HEK293 (cell line): ENCODE data around the gene ZNF222.

Experiments used
- CTCF ChIA-PET: fragments of 350-600 bp; formaldehyde crosslinking; extraction: SDS; loops from one replicate; lab custom pipeline; 2021; ENCODE audit warnings: antibody characterized with exemption; lab: Yijun Ruan, JAX
- POLR2A ChIA-PET: fragments of 300-600 bp; formaldehyde crosslinking; extraction: SDS; loops from one replicate; lab custom pipeline; 2020; ENCODE audit warnings: antibody characterized with exemption, inconsistent platforms; lab: Yijun Ruan, JAX
- H3K27ac ChIP-seq: fragments of 200-500 bp; sonication (Bioruptor generic); 2 replicates; pipeline ENCODE4 v1.5.1; 2014; ENCODE audit warnings: low read depth, low read length, control low read depth, inconsistent platforms; ENCODE audit errors: extremely low read depth
- H3K36me3 ChIP-seq, 2 experiments: fragments of 200-500 bp in 1 of 2; sonication (Bioruptor generic) in 1 of 2; 1 replicate in 1 of 2; 2 replicates in 1 of 2; pipeline ENCODE4 v1.5.1; 2014 to 2017; ENCODE audit warnings: inconsistent platforms in 2 of 2, low read length in 2 of 2; ENCODE audit not compliant: control insufficient read depth in 2 of 2, insufficient read depth in 1 of 2
- H3K4me1 ChIP-seq: fragments of 200-500 bp; sonication (Bioruptor generic); 2 replicates; pipeline ENCODE4 v1.5.1; 2014; ENCODE audit warnings: mild to moderate bottlenecking, low read length, inconsistent platforms; ENCODE audit not compliant: control insufficient read depth, insufficient read depth
- H3K4me3 ChIP-seq: 2 replicates; pipeline ENCODE4 v1.5.1; 2011; ENCODE audit warnings: low read depth, mild to moderate bottlenecking, control low read depth, low read length, moderate library complexity
- H3K9me3 ChIP-seq: fragments of 200-500 bp; sonication (Bioruptor generic); 2 replicates; pipeline ENCODE4 v1.5.1; 2014; ENCODE audit warnings: low read depth, low read length, inconsistent platforms; ENCODE audit not compliant: control insufficient read depth, insufficient read depth
- EGR2 ChIP-seq: fragments of 450-650 bp; formaldehyde crosslinking; IDR thresholded peaks from 2 replicates; pipeline ENCODE4 v1.5.1; 2016; ENCODE audit warnings: low read depth, missing biosample characterization, missing genetic modification characterization
- IKZF3 ChIP-seq: fragments of 450-650 bp; IDR thresholded peaks from 2 replicates; pipeline ENCODE4 v1.5.0; 2018; ENCODE audit warnings: missing biosample characterization, mild to moderate bottlenecking, missing genetic modification characterization, moderate library complexity
- KLF9 ChIP-seq: fragments of 450-650 bp; formaldehyde crosslinking; IDR thresholded peaks from 2 replicates; pipeline ENCODE4 v1.5.1; 2016; ENCODE audit warnings: missing biosample characterization, missing genetic modification characterization, low read depth
- PRDM10 ChIP-seq: fragments of 450-650 bp; formaldehyde crosslinking; IDR thresholded peaks from 2 replicates; pipeline ENCODE4 v1.5.1; 2016; ENCODE audit warnings: missing biosample characterization, missing genetic modification characterization
- REST ChIP-seq: fragments of 450-650 bp; formaldehyde crosslinking; IDR thresholded peaks from 2 replicates; pipeline ENCODE4 v1.5.1; 2016; ENCODE audit warnings: missing biosample characterization, missing genetic modification characterization
- ZBTB11 ChIP-seq: fragments of 450-650 bp; formaldehyde crosslinking; conservative IDR thresholded peaks from 2 replicates; pipeline ENCODE4 v1.5.1; 2016; ENCODE audit warnings: low read depth, missing biosample characterization, missing genetic modification characterization
- ZBTB44 ChIP-seq: fragments of 450-650 bp; IDR thresholded peaks from 2 replicates; pipeline ENCODE4 v1.5.1; 2018; ENCODE audit warnings: missing biosample characterization, mild to moderate bottlenecking, missing genetic modification characterization
- ZNF548 ChIP-seq: fragments of 450-650 bp; formaldehyde crosslinking; IDR thresholded peaks from 2 replicates; pipeline ENCODE4 v1.5.1; 2016; ENCODE audit warnings: missing biosample characterization, missing genetic modification characterization
- ZNF654 ChIP-seq: fragments of 450-650 bp; formaldehyde crosslinking; IDR thresholded peaks from 2 replicates; pipeline ENCODE4 v1.5.1; 2016; ENCODE audit warnings: low read depth, missing biosample characterization, missing genetic modification characterization
- ZSCAN5A ChIP-seq: fragments of 450-650 bp; formaldehyde crosslinking; IDR thresholded peaks from 2 replicates; pipeline ENCODE4 v1.5.1; 2016; ENCODE audit warnings: missing biosample characterization, missing genetic modification characterization

The ZNF222 gene

GRCh38 chr19:44072543-44073401, 47.6 kb downstream of the ZNF222 start:
- Histone ChIP-seq H3K27ac (peak overlapping the region; percentile 62; the same call in 1 of the 2 replicates), H3K4me1 (peaks cover 16% of the 10 kb centered on the region)
- POLR2A ChIA-PET = interaction anchor here (0.8 to 1.4 kb wide), 6 partner anchors 21 to 140 kb away, joined by 3 to 6 read pairs (median 4); partner anchors contain the start of genes ZNF221, ZNF224, ZNF226 and ZNF227
- CTCF ChIA-PET = interaction anchor here (0.5 to 1.5 kb wide), 3 partner anchors 12 to 98 kb away, joined by 3 to 12 read pairs (median 3); no protein-coding TSS in a partner anchor
- TF ChIP-seq ZBTB11 (tag by site-specific recombination) = peak; percentile 58
- no peak for TF ChIP-seq KLF9
- TF ChIP-seq ZSCAN5A = no peak
- no peak for TF ChIP-seq ZNF548 (tag by site-specific recombination)
- peak; percentile 50; the same call in 1 of the 2 replicates for TF ChIP-seq IKZF3 (tag by site-specific recombination)
- peak; percentile 91 for TF ChIP-seq PRDM10 (tag by site-specific recombination)
- peak; percentile 22; the same call in 1 of the 2 replicates for TF ChIP-seq ZBTB44 (tag by site-specific recombination)
- TF ChIP-seq ZNF654 (tag by site-specific recombination) = peak; percentile 7; the same call in 1 of the 2 replicates
- TF ChIP-seq EGR2 (tag by site-specific recombination) = no peak
- no peak for TF ChIP-seq REST (tag by site-specific recombination)
- TF ChIP-seq, all 188 proteins: peak for 5
- H3K9me3 ChIP-seq = peaks cover 9% of the 10 kb centered on the region
- peaks cover 6 to 58% of the 10 kb centered on the region in 2 experiments for H3K36me3 ChIP-seq
- H3K4me3 ChIP-seq = peak overlapping the region; percentile 49
